ENCODE data around the gene IDI1. TPM values are rescaled to one million over a fixed set of nuclear protein-coding genes. Genes with fewer than 3 reads are reported as not detected.

IDI1 gene
- total RNA-seq, 1 experiment from 2014 or later: 47.2 TPM

GRCh38 chr10:1056326-1057105 lies 7.6 kb upstream of the IDI1 start, which contains the start of gene WDR37:
Gene WDR37, plus strand, starts transcription at chr10:1056385. Its CDS starts 15,771 bp downstream, at chr10:1072156.
- H3K27me3 Mint-ChIP-seq (ENCODE audit: low read depth): no peaks in the 10 kb centered on the region
- H3K9me3 Mint-ChIP-seq: no peaks in the 10 kb centered on the region
- ChIA-PET POLR2A (no interaction called here), CTCF (no interaction called here)
- H3K4me1 Mint-ChIP-seq: peaks cover 33% of the 10 kb centered on the region
- peaks cover 25% of the 10 kb centered on the region for H3K36me3 Mint-ChIP-seq
- DNase-seq (ENCODE audit: low spot score) (peak; percentile 87), ATAC-seq (peak; percentile 90)
- H3K27ac Mint-ChIP-seq: peak within 1 kb of the TSS; percentile 94
- peak within 1 kb of the TSS; percentile 96 for H3K4me3 Mint-ChIP-seq
- TF ChIP-seq JUN (CRISPR knock-in tag; IDR thresholded peaks at IDR 0.05) (0 out of 2 replicates have a peak, but pooled peaks have one; percentile 36), ZNF425 (CRISPR knock-in tag; conservative IDR thresholded peaks at IDR 0.05) (no peak), MXD4 (CRISPR knock-in tag; IDR thresholded peaks at IDR 0.05; ENCODE audit: borderline replicate concordance) (no peak), ZNF532 (CRISPR knock-in tag; IDR thresholded peaks at IDR 0.05; ENCODE audit: borderline replicate concordance) (no peak), PRRX2 (CRISPR knock-in tag; IDR thresholded peaks at IDR 0.05) (no peak), CBFB (CRISPR knock-in tag; IDR thresholded peaks at IDR 0.05; ENCODE audit: low read depth) (0 out of 2 replicates have a peak, but pooled peaks have one; percentile 73), MYBL2 (CRISPR knock-in tag; IDR thresholded peaks at IDR 0.05) (0 out of 2 replicates have a peak, but pooled peaks have one; percentile 50), SP1 (CRISPR knock-in tag; conservative IDR thresholded peaks at IDR 0.05) (peak; percentile 78), NR3C1 (CRISPR knock-in tag; conservative IDR thresholded peaks at IDR 0.05; ENCODE audit: low read depth) (no peak), GABPB1 (CRISPR knock-in tag; IDR thresholded peaks at IDR 0.05) (peak; percentile 75), KAT7 (CRISPR knock-in tag; IDR thresholded peaks at IDR 0.05; ENCODE audit: borderline replicate concordance) (peak; percentile 77; the same call in 1 of the 2 replicates), USF2 (CRISPR knock-in tag; IDR thresholded peaks at IDR 0.05) (peak; percentile 39; the same call in 1 of the 2 replicates), ZNF416 (CRISPR knock-in tag; IDR thresholded peaks at IDR 0.05) (no peak), E2F4 (CRISPR knock-in tag; IDR thresholded peaks at IDR 0.05; ENCODE audit: borderline replicate concordance, low read depth) (no peak; the same call in none of the 2 replicates), GRHL2 (CRISPR knock-in tag; IDR thresholded peaks at IDR 0.05; ENCODE audit: insufficient replicate concordance, severe bottlenecking) (no peak), NFYB (CRISPR knock-in tag; conservative IDR thresholded peaks at IDR 0.05; ENCODE audit: low read depth) (no peak; the same call in 1 of the 2 replicates), NFATC4 (CRISPR knock-in tag; IDR thresholded peaks at IDR 0.05) (no peak), FOXK1 (CRISPR knock-in tag; IDR thresholded peaks at IDR 0.05) (peak; percentile 76; the same call in 1 of the 2 replicates), ZNF138 (CRISPR knock-in tag; conservative IDR thresholded peaks at IDR 0.05) (no peak), ZMAT4 (CRISPR knock-in tag; IDR thresholded peaks at IDR 0.05) (no peak), ETV6 (CRISPR knock-in tag; IDR thresholded peaks at IDR 0.05) (peak; percentile 72), ZBTB21 (CRISPR knock-in tag; IDR thresholded peaks at IDR 0.05; ENCODE audit: borderline replicate concordance) (no peak)
- TF ChIP-seq, protein P1, sequence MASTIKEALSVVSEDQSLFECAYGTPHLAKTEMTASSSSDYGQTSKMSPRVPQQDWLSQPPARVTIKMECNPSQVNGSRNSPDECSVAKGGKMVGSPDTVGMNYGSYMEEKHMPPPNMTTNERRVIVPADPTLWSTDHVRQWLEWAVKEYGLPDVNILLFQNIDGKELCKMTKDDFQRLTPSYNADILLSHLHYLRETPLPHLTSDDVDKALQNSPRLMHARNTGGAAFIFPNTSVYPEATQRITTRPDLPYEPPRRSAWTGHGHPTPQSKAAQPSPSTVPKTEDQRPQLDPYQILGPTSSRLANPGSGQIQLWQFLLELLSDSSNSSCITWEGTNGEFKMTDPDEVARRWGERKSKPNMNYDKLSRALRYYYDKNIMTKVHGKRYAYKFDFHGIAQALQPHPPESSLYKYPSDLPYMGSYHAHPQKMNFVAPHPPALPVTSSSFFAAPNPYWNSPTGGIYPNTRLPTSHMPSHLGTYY (CRISPR knock-in tag; IDR thresholded peaks at IDR 0.05): no peak
- TF ChIP-seq, protein P2, sequence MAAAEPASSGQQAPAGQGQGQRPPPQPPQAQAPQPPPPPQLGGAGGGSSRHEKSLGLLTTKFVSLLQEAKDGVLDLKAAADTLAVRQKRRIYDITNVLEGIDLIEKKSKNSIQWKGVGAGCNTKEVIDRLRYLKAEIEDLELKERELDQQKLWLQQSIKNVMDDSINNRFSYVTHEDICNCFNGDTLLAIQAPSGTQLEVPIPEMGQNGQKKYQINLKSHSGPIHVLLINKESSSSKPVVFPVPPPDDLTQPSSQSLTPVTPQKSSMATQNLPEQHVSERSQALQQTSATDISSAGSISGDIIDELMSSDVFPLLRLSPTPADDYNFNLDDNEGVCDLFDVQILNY (CRISPR knock-in tag; IDR thresholded peaks at IDR 0.05): peak; percentile 82; the same call in 1 of the 2 replicates
- TF ChIP-seq, protein P3, sequence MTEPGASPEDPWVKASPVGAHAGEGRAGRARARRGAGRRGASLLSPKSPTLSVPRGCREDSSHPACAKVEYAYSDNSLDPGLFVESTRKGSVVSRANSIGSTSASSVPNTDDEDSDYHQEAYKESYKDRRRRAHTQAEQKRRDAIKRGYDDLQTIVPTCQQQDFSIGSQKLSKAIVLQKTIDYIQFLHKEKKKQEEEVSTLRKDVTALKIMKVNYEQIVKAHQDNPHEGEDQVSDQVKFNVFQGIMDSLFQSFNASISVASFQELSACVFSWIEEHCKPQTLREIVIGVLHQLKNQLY (CRISPR knock-in tag; IDR thresholded peaks at IDR 0.05): no peak
